SU-DHL-6 (cell line): ENCODE results near the gene PSMB11.

Experiments used
- EZH2phosphoT487 ChIP-seq: fragments of 200-600 bp; sonication (generic), shearing (Covaris generic); conservative IDR thresholded peaks from 2 replicates; pipeline ENCODE4 v1.6.1; 2018; ENCODE audit warnings: mild to moderate bottlenecking, antibody characterized with exemption, low read length, moderate library complexity, mixed read lengths
- TF ChIP-seq, protein P1 (sequence below): fragments of 200-600 bp; sonication (generic); IDR thresholded peaks from one replicate; pipeline ENCODE4 v1.5.1; 2017; ENCODE audit warnings: antibody characterized with exemption, mild to moderate bottlenecking, low read length, moderate library complexity; ENCODE audit not compliant: insufficient read depth, poor library complexity, severe bottlenecking

DNA sequence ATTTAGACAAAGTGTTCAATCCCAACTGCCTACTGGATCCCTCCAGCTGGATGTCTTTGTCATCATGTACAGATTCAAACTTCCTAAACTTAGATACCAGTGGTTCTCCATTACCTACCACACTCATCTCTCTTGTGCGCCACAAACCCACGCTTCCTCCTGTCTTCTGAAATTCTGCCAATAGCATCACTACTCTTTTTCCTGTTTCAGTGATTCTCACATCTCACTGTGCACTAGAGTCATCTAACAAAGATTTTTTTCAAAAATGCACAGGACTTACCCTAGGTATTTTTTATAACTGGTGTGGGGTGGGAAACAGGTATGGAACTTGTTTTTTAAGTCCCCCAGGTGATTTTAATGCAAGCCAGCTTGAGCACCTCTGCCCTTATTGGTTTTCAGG, 13.2 kb upstream of the PSMB11 start:
- TF ChIP-seq, protein P1, sequence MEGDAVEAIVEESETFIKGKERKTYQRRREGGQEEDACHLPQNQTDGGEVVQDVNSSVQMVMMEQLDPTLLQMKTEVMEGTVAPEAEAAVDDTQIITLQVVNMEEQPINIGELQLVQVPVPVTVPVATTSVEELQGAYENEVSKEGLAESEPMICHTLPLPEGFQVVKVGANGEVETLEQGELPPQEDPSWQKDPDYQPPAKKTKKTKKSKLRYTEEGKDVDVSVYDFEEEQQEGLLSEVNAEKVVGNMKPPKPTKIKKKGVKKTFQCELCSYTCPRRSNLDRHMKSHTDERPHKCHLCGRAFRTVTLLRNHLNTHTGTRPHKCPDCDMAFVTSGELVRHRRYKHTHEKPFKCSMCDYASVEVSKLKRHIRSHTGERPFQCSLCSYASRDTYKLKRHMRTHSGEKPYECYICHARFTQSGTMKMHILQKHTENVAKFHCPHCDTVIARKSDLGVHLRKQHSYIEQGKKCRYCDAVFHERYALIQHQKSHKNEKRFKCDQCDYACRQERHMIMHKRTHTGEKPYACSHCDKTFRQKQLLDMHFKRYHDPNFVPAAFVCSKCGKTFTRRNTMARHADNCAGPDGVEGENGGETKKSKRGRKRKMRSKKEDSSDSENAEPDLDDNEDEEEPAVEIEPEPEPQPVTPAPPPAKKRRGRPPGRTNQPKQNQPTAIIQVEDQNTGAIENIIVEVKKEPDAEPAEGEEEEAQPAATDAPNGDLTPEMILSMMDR, result no peak
- TF ChIP-seq EZH2phosphoT487, result no peak
